OCI-LY1 (cell line): ENCODE data around the gene OR5B21.

Experiments used
- H2AFZ ChIP-seq: fragments of 200-600 bp; sonication (generic), shearing (Covaris generic); 2 replicates; pipeline ENCODE4 v1.6.0; 2014; ENCODE audit warnings: antibody characterized with exemption, mild to moderate bottlenecking, low read length
- H3F3A ChIP-seq: fragments of 200-600 bp; sonication (generic), shearing (Covaris generic); 2 replicates; pipeline ENCODE4 v1.6.0; 2014; ENCODE audit warnings: mild to moderate bottlenecking, antibody characterized with exemption, low read length, moderate library complexity; ENCODE audit not compliant: insufficient read depth
- H3K27ac ChIP-seq: fragments of 200-600 bp; sonication (generic); 2 replicates; pipeline ENCODE4 v1.5.1; 2014; ENCODE audit warnings: low read length, mixed run types, mild to moderate bottlenecking, low read depth; ENCODE audit not compliant: poor library complexity, severe bottlenecking
- H3K27me3 ChIP-seq: fragments of 200-600 bp; sonication (generic); 2 replicates; pipeline ENCODE4 v1.6.0; 2014; ENCODE audit warnings: antibody characterized with exemption, mild to moderate bottlenecking, low read length, moderate library complexity; ENCODE audit not compliant: insufficient read depth
- H3K36me3 ChIP-seq: fragments of 200-600 bp; sonication (generic); 2 replicates; pipeline ENCODE4 v1.6.1; 2014; ENCODE audit warnings: mild to moderate bottlenecking, antibody characterized with exemption, low read length, moderate library complexity, mixed read lengths; ENCODE audit not compliant: insufficient read depth
- H3K4me1 ChIP-seq: fragments of 200-600 bp; sonication (generic); 2 replicates; pipeline ENCODE4 v1.5.1; 2014; ENCODE audit warnings: mild to moderate bottlenecking, low read length, moderate library complexity; ENCODE audit not compliant: insufficient read depth, severe bottlenecking
- H3K4me2 ChIP-seq: fragments of 200-600 bp; sonication (generic), shearing (Covaris generic); 2 replicates; pipeline ENCODE4 v1.6.1; 2014; ENCODE audit warnings: low read length
- H3K4me3 ChIP-seq: fragments of 200-600 bp; sonication (generic); 2 replicates; pipeline ENCODE4 v1.5.1; 2014; ENCODE audit warnings: low read length, low read depth, mild to moderate bottlenecking, mixed read lengths; ENCODE audit not compliant: poor library complexity, severe bottlenecking
- H3K79me2 ChIP-seq: fragments of 200-600 bp; shearing (Covaris generic); 2 replicates; pipeline ENCODE4 v1.6.1; 2016; ENCODE audit warnings: mixed run types, low read length, mixed read lengths; ENCODE audit not compliant: insufficient read depth
- H3K9ac ChIP-seq: fragments of 200-600 bp; sonication (generic), shearing (Covaris generic); 2 replicates; pipeline ENCODE4 v1.6.1; 2014; ENCODE audit warnings: mild to moderate bottlenecking, low read length, mixed read lengths
- H3K9me2 ChIP-seq: fragments of 200-600 bp; sonication (generic), shearing (Covaris generic); 2 replicates; pipeline ENCODE4 v1.6.1; 2014; ENCODE audit warnings: low read depth, mild to moderate bottlenecking, low read length, mixed read lengths
- H3K9me3 ChIP-seq: fragments of 200-600 bp; shearing (Covaris generic); 2 replicates; pipeline ENCODE4 v1.6.1; 2014; ENCODE audit warnings: low read length, mixed read lengths
- H4K20me1 ChIP-seq: fragments of 200-600 bp; sonication (generic), shearing (Covaris generic); 2 replicates; pipeline ENCODE4 v1.6.0; 2016; ENCODE audit warnings: mild to moderate bottlenecking, low read length; ENCODE audit not compliant: insufficient read depth
- CTCF ChIP-seq: fragments of 200-600 bp; sonication (generic), shearing (Covaris generic); IDR thresholded peaks from 2 replicates; pipeline ENCODE4 v1.5.1; 2017; ENCODE audit warnings: mild to moderate bottlenecking, antibody characterized with exemption, low read length, moderate library complexity, mixed read lengths
- EZH2 ChIP-seq: fragments of 200-600 bp; sonication (generic), shearing (Covaris generic); IDR thresholded peaks from 2 replicates; pipeline ENCODE4 v1.8.0; 2017; ENCODE audit warnings: borderline replicate concordance, mixed run types, mild to moderate bottlenecking, antibody characterized with exemption, low read length, moderate library complexity, mixed read lengths

Gene OR5B21

GRCh38 chr11:58490827-58491226 lies 17.1 kb downstream of the OR5B21 start:
- H2AFZ ChIP-seq, result no peak overlapping the region
- H3K36me3 ChIP-seq, result no peaks in the 10 kb centered on the region
- no peak for TF ChIP-seq CTCF
- TF ChIP-seq EZH2, result no peak
- no peaks in the 10 kb centered on the region for H3K9me2 ChIP-seq
- no peak overlapping the region for H3K27ac ChIP-seq
- H3K4me3 ChIP-seq, result no peak overlapping the region
- no peaks in the 10 kb centered on the region for H3K79me2 ChIP-seq
- no peaks in the 10 kb centered on the region for H3K27me3 ChIP-seq
- no peaks in the 10 kb centered on the region for H3K9me3 ChIP-seq
- no peak overlapping the region for H3K9ac ChIP-seq
- no peaks in the 10 kb centered on the region for H3K4me1 ChIP-seq
- no peak overlapping the region for H3K4me2 ChIP-seq
- H3F3A ChIP-seq, result no peaks in the 10 kb centered on the region
- no peaks in the 10 kb centered on the region for H4K20me1 ChIP-seq

DNA sequence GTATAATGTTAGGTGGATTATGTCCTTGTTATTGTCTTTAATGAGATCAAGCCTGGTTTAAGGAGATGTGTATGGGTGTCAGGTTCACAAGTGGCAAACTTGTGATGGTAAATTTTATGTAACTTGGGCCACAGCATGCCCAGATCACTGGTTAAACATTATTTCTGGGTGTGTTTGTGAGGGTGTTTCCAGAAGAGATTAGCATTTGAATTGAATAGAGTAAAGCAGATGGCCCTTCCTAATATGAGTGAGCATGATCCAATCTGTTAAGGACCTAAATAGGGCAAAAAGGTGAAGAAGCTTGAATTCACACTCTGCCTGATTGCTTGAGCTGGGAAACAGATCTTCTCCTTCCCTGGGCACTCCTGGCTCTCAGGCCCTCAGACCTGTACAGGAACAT lies 20.7 kb downstream of the OR5B21 start:
- no peak overlapping the region for H2AFZ ChIP-seq
- no peaks in the 10 kb centered on the region for H3K27me3 ChIP-seq
- H3K9ac ChIP-seq, result no peak overlapping the region
- H4K20me1 ChIP-seq, result no peaks in the 10 kb centered on the region
- H3K4me1 ChIP-seq, result no peaks in the 10 kb centered on the region
- H3K9me2 ChIP-seq, result no peaks in the 10 kb centered on the region
- no peaks in the 10 kb centered on the region for H3K79me2 ChIP-seq
- no peak overlapping the region for H3K27ac ChIP-seq
- no peaks in the 10 kb centered on the region for H3K9me3 ChIP-seq
- H3F3A ChIP-seq, result no peaks in the 10 kb centered on the region
- no peaks in the 10 kb centered on the region for H3K36me3 ChIP-seq
- no peak overlapping the region for H3K4me2 ChIP-seq
- H3K4me3 ChIP-seq, result no peak overlapping the region
- no peak for TF ChIP-seq EZH2
- no peak for TF ChIP-seq CTCF

GRCh38 chr11:58485961-58486360 lies 21.9 kb downstream of the OR5B21 start:
- no peak for TF ChIP-seq EZH2
- no peak for TF ChIP-seq CTCF

More at GRCh38 chr11:58485961-58486360, 21.9 kb downstream of the OR5B21 start:
- Histone ChIP-seq H3F3A (no peaks in the 10 kb centered on the region), H3K9me3 (no peaks in the 10 kb centered on the region), H3K4me3 (no peak overlapping the region), H4K20me1 (no peaks in the 10 kb centered on the region), H3K27ac (no peak overlapping the region), H3K9ac (no peak overlapping the region), H3K4me2 (no peak overlapping the region), H3K79me2 (no peaks in the 10 kb centered on the region), H3K27me3 (no peaks in the 10 kb centered on the region), H3K9me2 (no peaks in the 10 kb centered on the region), H3K36me3 (no peaks in the 10 kb centered on the region), H2AFZ (no peak overlapping the region), H3K4me1 (no peaks in the 10 kb centered on the region)
